Caki2 (cell line): ENCODE measurements around the gene ANKDD1B. TPM values are rescaled to one million over a fixed set of nuclear protein-coding genes. Genes with fewer than 3 reads are reported as not detected.
A peak's percentile ranks its signal among the peaks of the same experiment; 100 is the strongest.

Source experiments
- DNase-seq: peaks from one replicate; pipeline ENCODE4 v3.0.0-alpha.2; 2015; ENCODE audit warnings: low read depth
- in situ Hi-C: cut with HindIII; loops from 2 replicates; pipeline ENCODE4 v1.10.0; 2016; ENCODE audit warnings: low sequenced_read_pairs, low pct_unique_long_range_greater_than_20kb, mixed read lengths
- total RNA-seq: library from RNA; depleted of rRNA; stranded (reverse); fragments of >200 nt; shearing (Covaris generic); gene quantifications from 2 replicates; pipeline ENCODE4 v1.2.3, GENCODE V29; 2014; ENCODE audit warnings: low replicate concordance

The ANKDD1B gene
- total RNA-seq, 1 experiment from 2014 or later: 1.5 TPM

DNA sequence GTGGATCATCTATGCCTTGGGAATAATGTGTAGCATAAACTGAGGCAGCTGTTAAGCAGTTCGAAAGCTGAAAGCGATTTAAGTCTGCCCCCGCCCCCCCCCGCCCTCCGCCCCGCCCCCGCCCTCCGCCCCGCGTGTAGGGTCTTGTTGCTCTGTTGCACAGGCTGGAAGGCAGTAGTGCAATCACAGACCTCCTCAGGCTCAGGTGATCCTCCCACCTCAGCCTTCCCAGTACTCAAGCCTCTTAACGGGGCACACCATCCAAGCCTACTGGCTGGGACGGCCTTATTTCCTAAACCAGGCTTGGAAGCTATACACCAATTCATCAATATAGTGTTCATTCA lies 945 bp downstream of the ANKDD1B start:
- in situ Hi-C loops: no loop called here
- DNase-seq: no peak

DNA sequence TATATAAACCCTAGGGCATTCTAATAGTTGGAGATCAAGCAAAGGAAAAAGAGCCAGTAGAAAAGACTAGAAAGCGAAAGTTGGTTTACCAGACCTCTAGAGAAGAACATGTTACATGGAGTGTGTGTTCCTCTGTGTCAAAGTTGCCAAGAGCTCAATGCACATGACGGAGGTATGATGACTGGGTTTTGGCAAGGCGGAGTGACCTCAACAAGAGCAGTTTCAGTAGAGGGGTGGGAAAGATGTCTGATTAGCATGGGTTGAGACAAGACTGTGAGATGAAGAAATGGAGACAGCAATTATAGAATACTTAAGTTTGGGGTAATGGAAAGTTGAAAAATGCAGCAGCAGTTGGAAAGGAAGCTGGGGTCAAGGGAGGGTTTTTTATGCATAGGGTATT lies 1.6 kb downstream of the ANKDD1B start:
- in situ Hi-C loops: no loop called here
- no peak for DNase-seq

DNA sequence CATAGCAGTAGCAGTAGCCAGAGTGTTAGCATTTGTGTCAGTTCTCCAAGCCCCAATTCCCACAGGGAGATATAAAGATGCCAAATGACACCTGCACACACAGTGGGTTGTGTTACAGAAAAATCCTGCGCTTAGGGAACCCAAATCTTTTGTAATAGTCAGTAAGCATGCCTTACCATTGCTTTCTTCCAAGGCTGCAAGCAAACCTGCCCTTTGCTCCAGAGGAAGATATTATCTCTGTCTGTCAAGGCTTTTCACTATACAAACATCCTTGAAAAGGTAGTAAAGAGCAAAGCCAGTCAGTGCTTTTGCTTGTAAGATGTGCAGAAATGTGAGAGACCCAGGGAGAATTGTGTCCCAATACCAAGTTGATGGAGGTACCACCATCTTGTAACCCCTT lies 2.9 kb downstream of the ANKDD1B start:
- in situ Hi-C loops: no loop called here
- no peak for DNase-seq

DNA sequence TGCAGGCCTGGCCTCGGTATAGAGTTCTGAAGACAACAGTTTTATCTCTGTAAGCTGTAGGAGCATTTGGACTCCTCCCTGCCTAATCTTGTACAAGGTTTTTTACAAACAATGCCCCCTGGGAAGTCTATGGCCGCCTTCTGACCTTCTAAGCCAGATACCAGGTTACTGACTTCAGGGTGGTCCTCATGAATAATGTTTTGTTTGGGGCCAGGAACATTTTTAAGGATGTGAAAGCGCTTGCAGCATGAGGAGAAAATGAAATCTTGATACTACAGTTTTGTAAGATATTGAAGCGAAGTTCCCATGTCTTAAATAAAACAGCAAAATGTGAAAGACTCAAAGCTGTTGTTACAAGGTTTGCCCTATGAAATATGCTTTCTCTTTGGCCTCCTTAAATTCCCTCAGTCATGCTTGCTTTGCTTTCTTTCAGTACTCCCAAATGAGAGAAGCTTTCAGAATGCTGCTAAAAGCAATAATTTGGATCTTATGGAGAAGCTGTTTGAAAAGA lies 5.2 kb downstream of the ANKDD1B start:
- in situ Hi-C loops: no loop called here
- no peak for DNase-seq

DNA sequence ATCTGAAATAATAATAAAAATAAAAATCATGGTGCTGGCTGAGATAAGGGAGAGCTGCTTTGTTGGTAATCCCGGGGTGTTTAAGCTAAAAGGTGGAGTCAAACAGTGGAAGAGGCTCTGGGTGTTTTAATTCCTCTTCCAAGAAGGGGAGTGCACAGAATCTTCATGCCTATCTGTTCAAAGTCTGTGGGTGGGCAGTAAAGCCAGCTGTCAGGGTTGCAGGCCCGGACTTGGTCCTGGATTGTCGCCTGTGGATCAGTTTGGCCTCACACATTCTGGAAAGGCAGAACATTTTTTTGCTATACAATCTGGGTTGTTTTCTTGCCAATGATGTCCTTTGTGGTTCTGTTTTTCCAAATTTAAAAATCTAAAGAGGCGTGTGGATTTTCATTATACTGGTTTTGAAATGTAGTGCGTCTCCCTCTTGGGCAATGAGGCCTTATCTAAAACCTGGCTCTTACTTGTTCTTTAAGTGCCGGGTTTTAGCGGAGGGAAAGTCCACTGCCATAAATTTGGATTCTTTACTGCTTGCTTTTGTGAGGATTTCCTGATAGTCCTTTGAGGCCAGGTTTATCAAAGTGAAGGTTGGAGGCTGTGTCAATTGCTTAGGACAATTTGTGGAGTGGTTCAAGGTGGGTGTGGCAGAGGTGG lies 5.8 kb downstream of the ANKDD1B start:
- in situ Hi-C loops: no loop called here

DNA sequence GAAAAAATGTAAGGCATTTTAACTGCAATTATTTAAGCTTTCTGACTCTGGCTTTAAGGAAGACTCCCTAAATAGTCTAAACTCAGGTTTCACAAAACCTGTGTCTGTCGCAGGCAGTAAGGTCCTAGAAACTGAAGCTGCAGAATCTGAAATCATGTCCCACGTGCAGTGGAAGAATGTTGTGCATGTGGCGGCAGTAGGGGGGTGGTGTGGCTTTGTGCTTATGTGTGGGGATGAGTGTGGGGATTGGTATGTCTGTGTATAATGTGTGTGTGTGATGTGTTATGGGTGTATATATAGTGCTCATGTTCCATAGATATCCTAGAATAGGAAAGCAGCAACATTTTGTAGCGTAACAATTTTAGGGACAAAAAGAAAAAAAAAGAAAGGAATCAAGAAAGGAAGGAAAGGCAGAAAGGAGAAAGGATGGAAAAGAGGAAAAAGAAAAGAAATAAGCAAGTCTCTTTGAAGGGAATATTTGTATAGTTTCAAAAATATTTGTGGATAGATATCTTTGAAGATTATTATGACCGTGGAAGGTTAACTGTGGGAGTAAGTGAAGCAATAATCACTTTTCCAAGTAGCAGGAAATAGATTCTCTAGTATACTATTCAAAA lies 6.6 kb downstream of the ANKDD1B start:
- DNase-seq: no peak
- in situ Hi-C loops: no loop called here

More for the DNA sequence above, 5.8 kb downstream of the ANKDD1B start:
- DNase-seq: no peak

- in situ Hi-C loops: no loop called here
- no peak for DNase-seq
These were observed 9.1 kb downstream of the ANKDD1B start for GRCh38 chr5:75620184-75620959.

DNA sequence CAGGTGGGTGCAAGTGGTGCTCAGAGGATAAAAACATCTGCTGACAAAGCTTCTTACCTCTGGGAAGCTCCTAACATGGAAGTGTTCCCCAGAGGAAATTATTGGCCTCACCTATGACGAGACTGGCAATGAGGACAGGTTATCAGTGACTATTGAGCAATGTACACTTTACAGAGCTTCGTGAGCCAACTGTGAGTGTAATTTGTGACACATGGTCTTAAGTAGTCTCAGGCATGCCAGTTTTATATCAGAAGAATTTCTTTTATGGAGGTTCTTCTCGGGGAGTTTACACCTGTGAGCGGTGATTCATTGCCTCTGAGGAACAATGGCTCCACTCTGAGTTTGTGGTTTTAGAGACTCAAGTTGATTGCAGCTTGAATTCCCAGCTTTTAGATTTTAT lies 11.3 kb downstream of the ANKDD1B start:
- in situ Hi-C loops: no loop called here
- no peak for DNase-seq

DNA sequence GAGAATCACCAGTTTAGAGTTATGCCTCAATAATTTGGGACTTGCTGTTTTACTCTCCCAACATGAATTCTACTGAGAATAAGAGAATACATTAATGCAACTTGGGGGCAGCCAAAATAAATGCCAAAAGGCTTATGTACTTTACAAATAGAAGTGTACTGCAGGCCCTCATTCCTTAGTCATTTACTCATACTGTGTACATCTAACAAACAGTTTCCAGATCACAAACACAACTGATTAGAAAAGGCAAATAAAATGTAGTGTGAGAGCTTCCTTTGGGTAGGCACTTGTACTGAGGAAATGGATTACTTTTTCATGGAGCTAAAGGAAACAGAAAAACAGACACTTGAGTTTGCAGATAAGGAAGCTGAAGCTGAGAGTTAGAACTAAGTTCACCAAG lies 12.6 kb downstream of the ANKDD1B start:
- no peak for DNase-seq
- in situ Hi-C loops: no loop called here

DNA sequence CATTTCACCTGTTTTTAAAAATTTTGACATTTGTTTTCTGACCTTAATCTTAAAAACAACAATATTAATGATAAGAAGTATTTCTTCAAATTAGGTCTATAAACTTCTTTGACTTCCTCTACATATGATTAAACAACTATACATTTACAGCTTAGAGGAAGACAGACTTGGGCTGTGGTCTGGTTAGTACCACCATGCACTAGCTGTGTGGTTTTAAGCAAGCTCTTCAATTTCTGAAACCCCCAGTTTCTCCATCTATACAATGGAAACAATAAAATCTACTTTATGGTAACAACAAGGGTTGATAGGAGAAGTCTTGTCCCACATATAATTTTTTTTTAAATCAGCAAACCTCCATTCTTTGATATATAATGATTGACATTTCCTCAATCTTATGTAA lies 15.7 kb downstream of the ANKDD1B start:
- DNase-seq: no peak
- in situ Hi-C loops: no loop called here

- DNase-seq: no peak
- in situ Hi-C loops: no loop called here
These were observed 16.5 kb downstream of the ANKDD1B start for GRCh38 chr5:75627801-75628200.

GRCh38 chr5:75630875-75631274 lies 19.6 kb downstream of the ANKDD1B start:
- DNase-seq: no peak
- in situ Hi-C loops: no loop called here

DNA sequence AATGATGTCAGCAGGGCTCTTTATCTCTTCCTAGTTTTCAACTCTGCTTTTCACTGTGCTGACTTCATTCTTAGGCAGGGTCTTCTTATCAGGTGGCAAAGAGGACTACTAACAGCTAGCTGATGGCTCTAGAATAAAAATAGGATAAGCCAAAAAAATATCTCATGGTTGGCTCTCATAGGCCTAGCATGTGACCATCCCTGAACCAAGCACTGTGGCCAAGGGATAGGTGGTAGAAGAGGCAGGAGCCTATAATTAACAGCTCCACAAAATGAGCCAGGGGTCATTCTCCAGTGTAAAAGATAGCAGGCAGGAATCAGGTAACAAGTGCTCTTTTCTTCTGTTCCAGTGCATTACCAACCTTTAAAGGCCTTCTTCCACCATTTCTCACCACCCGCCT lies 21.1 kb downstream of the ANKDD1B start:
- in situ Hi-C loops: no loop called here
- DNase-seq: no peak

DNA sequence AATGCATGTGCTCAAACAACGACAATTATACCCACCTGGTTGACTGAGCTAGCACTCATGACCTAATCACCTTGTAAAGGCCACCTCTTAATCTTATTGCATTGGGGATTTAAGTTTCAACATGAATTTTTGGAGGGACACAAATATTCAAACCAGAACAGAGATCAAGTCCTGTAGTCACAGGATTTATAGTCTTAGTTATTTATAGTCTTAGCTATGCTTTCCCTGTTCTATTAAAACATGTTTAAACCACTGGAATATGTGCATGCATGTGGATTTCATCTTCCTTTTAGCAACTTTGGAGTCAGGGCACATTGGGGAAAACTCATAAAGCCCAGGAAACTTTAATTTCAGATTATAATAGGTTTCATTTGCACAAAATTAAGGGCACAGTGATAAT lies 26.7 kb downstream of the ANKDD1B start:
- DNase-seq: no peak

GRCh38 chr5:75639535-75640311 lies 28.5 kb downstream of the ANKDD1B start:
- in situ Hi-C loops: no loop called here
- no peak for DNase-seq

More for the DNA sequence above, 26.7 kb downstream of the ANKDD1B start:
- in situ Hi-C loops: no loop called here

- in situ Hi-C loops: no loop called here
- DNase-seq: peak; percentile 14
These were observed 29.1 kb downstream of the ANKDD1B start for GRCh38 chr5:75640395-75640794.

GRCh38 chr5:75640826-75641225 lies 29.6 kb downstream of the ANKDD1B start:
- in situ Hi-C loops: no loop called here
- no peak for DNase-seq

GRCh38 chr5:75648712-75649111 lies 37.5 kb downstream of the ANKDD1B start:
- in situ Hi-C loops: no loop called here
- no peak for DNase-seq
